MM.1S (cell line): Measurements from ENCODE around the gene GPATCH3.

Experiments used
- DNase-seq: peaks from one replicate; pipeline ENCODE4 v3.0.0-alpha.2; 2015
- H2AFZ ChIP-seq: fragments of 300-600 bp; sonication (generic); 2 replicates; pipeline ENCODE4 v1.6.0; 2016; ENCODE audit warnings: antibody characterized with exemption, low read length
- H3F3A ChIP-seq: fragments of 300-600 bp; sonication (generic); 2 replicates; pipeline ENCODE4 v1.6.1; 2016; ENCODE audit warnings: mild to moderate bottlenecking, antibody characterized with exemption, low read length, moderate library complexity, mixed read lengths; ENCODE audit not compliant: insufficient read depth
- H3K27ac ChIP-seq: fragments of 300-600 bp; sonication (generic); 2 replicates; pipeline ENCODE4 v1.5.1; 2016; ENCODE audit warnings: mild to moderate bottlenecking, low read length
- H3K27me3 ChIP-seq: fragments of 300-600 bp; sonication (generic); replicated peaks from 2 replicates; pipeline ENCODE4 v1.6.0; 2016; ENCODE audit warnings: low read length; ENCODE audit not compliant: insufficient read depth
- H3K36me3 ChIP-seq: fragments of 300-600 bp; sonication (generic); replicated peaks from 2 replicates; pipeline ENCODE4 v1.6.1; 2016; ENCODE audit warnings: mild to moderate bottlenecking, low read length, mixed read lengths; ENCODE audit not compliant: insufficient read depth
- H3K4me1 ChIP-seq: fragments of 300-600 bp; sonication (generic); 2 replicates; pipeline ENCODE4 v1.6.1; 2016; ENCODE audit warnings: low read length, mixed read lengths
- H3K4me2 ChIP-seq: fragments of 300-600 bp; sonication (generic); 2 replicates; pipeline ENCODE4 v1.6.0; 2016; ENCODE audit warnings: low read depth, low read length
- H3K4me3 ChIP-seq: fragments of 300-600 bp; sonication (generic); 2 replicates; pipeline ENCODE4 v1.5.1; 2016; ENCODE audit warnings: low read length, mixed read lengths
- H3K79me2 ChIP-seq: fragments of 300-600 bp; sonication (generic); 2 replicates; pipeline ENCODE4 v1.6.1; 2016; ENCODE audit warnings: mixed run types, low read length, mixed read lengths
- H3K9ac ChIP-seq: fragments of 300-600 bp; sonication (generic); 2 replicates; pipeline ENCODE4 v1.6.1; 2016; ENCODE audit warnings: low read length, mixed read lengths
- H3K9me2 ChIP-seq: fragments of 300-600 bp; sonication (generic); replicated peaks from 2 replicates; pipeline ENCODE4 v1.6.1; 2016; ENCODE audit warnings: mild to moderate bottlenecking, low read length, mixed read lengths; ENCODE audit not compliant: insufficient read depth
- H3K9me3 ChIP-seq: fragments of 300-600 bp; sonication (generic); replicated peaks from 2 replicates; pipeline ENCODE4 v1.6.1; 2016; ENCODE audit warnings: mild to moderate bottlenecking, low read length, mixed read lengths; ENCODE audit not compliant: insufficient read depth
- H4K20me1 ChIP-seq: fragments of 300-600 bp; sonication (generic); 2 replicates; pipeline ENCODE4 v1.6.1; 2016; ENCODE audit warnings: mild to moderate bottlenecking, low read length, moderate library complexity, mixed read lengths; ENCODE audit not compliant: insufficient read depth
- CTCF ChIP-seq: fragments of 300-600 bp; sonication (generic); IDR thresholded peaks from 2 replicates; pipeline ENCODE4 v1.5.1; 2016; ENCODE audit warnings: antibody characterized with exemption, low read length, mixed read lengths
- EZH2 ChIP-seq: fragments of 300-600 bp; sonication (generic); optimal IDR thresholded peaks from 2 replicates; pipeline ENCODE3; 2017; ENCODE audit warnings: low read depth, mild to moderate bottlenecking, antibody characterized with exemption, low read length, mixed read lengths
- EZH2phosphoT487 ChIP-seq: fragments of 300-600 bp; sonication (generic); IDR thresholded peaks from 2 replicates; pipeline ENCODE4 v1.6.1; 2018; ENCODE audit warnings: antibody characterized with exemption, low read length

Gene GPATCH3

GRCh38 chr1:26946270-26946669 lies 46.0 kb upstream of the GPATCH3 start:
- H3K4me2 ChIP-seq, result no peak overlapping the region
- no peaks in the 10 kb centered on the region for H3K36me3 ChIP-seq

GRCh38 chr1:26945728-26946127 lies 45.5 kb upstream of the GPATCH3 start:
- H3K9me2 ChIP-seq, result no peaks in the 10 kb centered on the region
- H2AFZ ChIP-seq, result no peak overlapping the region
- H3K9ac ChIP-seq, result no peak overlapping the region
- no peaks in the 10 kb centered on the region for H3K79me2 ChIP-seq
- no peak for TF ChIP-seq EZH2phosphoT487
- no peak for TF ChIP-seq EZH2
- DNase-seq, result no peak
- H3K4me2 ChIP-seq, result no peak overlapping the region
- no peaks in the 10 kb centered on the region for H3K9me3 ChIP-seq
- no peaks in the 10 kb centered on the region for H3K4me1 ChIP-seq
- no peak overlapping the region for H3K27ac ChIP-seq
- no peaks in the 10 kb centered on the region for H4K20me1 ChIP-seq
- 0 out of 2 replicates have a peak, but pooled peaks cover 2% of the 10 kb centered on the region for H3F3A ChIP-seq
- H3K27me3 ChIP-seq, result no peaks in the 10 kb centered on the region
- no peak overlapping the region for H3K4me3 ChIP-seq
- no peaks in the 10 kb centered on the region for H3K36me3 ChIP-seq

More at GRCh38 chr1:26946270-26946669, 46.0 kb upstream of the GPATCH3 start:
- no peak overlapping the region for H3K4me3 ChIP-seq
- H3K9me2 ChIP-seq, result no peaks in the 10 kb centered on the region
- TF ChIP-seq EZH2phosphoT487, result no peak
- TF ChIP-seq EZH2, result no peak
- no peak for TF ChIP-seq CTCF
- H3K27me3 ChIP-seq, result no peaks in the 10 kb centered on the region
- no peaks in the 10 kb centered on the region for H3K4me1 ChIP-seq
- no peak overlapping the region for H3K9ac ChIP-seq
- H4K20me1 ChIP-seq, result no peaks in the 10 kb centered on the region
- DNase-seq, result no peak
- H3F3A ChIP-seq, result 0 out of 2 replicates have a peak, but pooled peaks cover 2% of the 10 kb centered on the region
- no peak overlapping the region for H2AFZ ChIP-seq
- no peaks in the 10 kb centered on the region for H3K79me2 ChIP-seq
- no peaks in the 10 kb centered on the region for H3K9me3 ChIP-seq
- H3K27ac ChIP-seq, result no peak overlapping the region

- Histone ChIP-seq H3K4me3 (no peak overlapping the region), H3F3A (0 out of 2 replicates have a peak, but pooled peaks cover 2% of the 10 kb centered on the region), H3K4me1 (no peaks in the 10 kb centered on the region), H3K27ac (no peak overlapping the region), H3K4me2 (no peak overlapping the region), H3K27me3 (no peaks in the 10 kb centered on the region), H3K36me3 (no peaks in the 10 kb centered on the region), H3K9me2 (no peaks in the 10 kb centered on the region), H2AFZ (no peak overlapping the region), H3K9ac (no peak overlapping the region), H3K9me3 (no peaks in the 10 kb centered on the region), H4K20me1 (no peaks in the 10 kb centered on the region), H3K79me2 (no peaks in the 10 kb centered on the region)
- no peak for TF ChIP-seq EZH2
- no peak for TF ChIP-seq EZH2phosphoT487
- TF ChIP-seq CTCF, result no peak
- no peak for DNase-seq
Measured at GRCh38 chr1:26945138-26945537, 44.9 kb upstream of the GPATCH3 start.

- Histone ChIP-seq H3K9me2 (no peaks in the 10 kb centered on the region), H3K27ac (no peak overlapping the region), H3K27me3 (no peaks in the 10 kb centered on the region), H3K36me3 (no peaks in the 10 kb centered on the region), H3F3A (no peaks in the 10 kb centered on the region), H4K20me1 (no peaks in the 10 kb centered on the region), H2AFZ (no peak overlapping the region), H3K4me3 (no peak overlapping the region), H3K4me2 (no peak overlapping the region), H3K9ac (no peak overlapping the region), H3K9me3 (no peaks in the 10 kb centered on the region), H3K79me2 (peaks cover 22% of the 10 kb centered on the region), H3K4me1 (no peaks in the 10 kb centered on the region)
- TF ChIP-seq CTCF, result no peak
- no peak for TF ChIP-seq EZH2phosphoT487
- no peak for TF ChIP-seq EZH2
- no peak for DNase-seq
Measured at GRCh38 chr1:26942656-26943055, 42.4 kb upstream of the GPATCH3 start.
